ENCODE measurements around the gene HPSE2.

- peak; percentile 37; the same call in 1 of the 2 replicates for TF ChIP-seq CTCF (conservative IDR thresholded peaks at IDR 0.05)
- no peak for TF ChIP-seq EZH2 (IDR thresholded peaks at IDR 0.05; ENCODE audit: low read depth)
Measured at GRCh38 chr10:98790817-98791216, 444.8 kb downstream of the HPSE2 start.

Data from PC-9 (cell line).